ENCODE measurements around the gene SYNGR1. TPM values are rescaled to one million over a fixed set of nuclear protein-coding genes. Genes with fewer than 3 reads are reported as not detected.

Gene SYNGR1
- total and polyA plus RNA-seq, 2 of the 8 experiments (the other 6 are each of a cell fraction or from before 2014, with no cell fraction given), result 32.5 to 84.7 TPM

- H2BK20ac ChIP-seq (ENCODE audit: low read length), result no peak overlapping the region
- no peak overlapping the region for H4K5ac ChIP-seq (ENCODE audit: insufficient read length, low read depth, low read length)
- H3K56ac ChIP-seq (replicated peaks; ENCODE audit: insufficient read length, low read depth, low read length), result no peak overlapping the region
- peaks cover 0 to 6% of the 10 kb centered on the region in 2 experiments; a peak in 1 of 4 replicates for H3K79me2 ChIP-seq (ENCODE audit: control insufficient read depth in 1 of 2, insufficient read depth in 2 of 2, low read length in 2 of 2)
- no peak overlapping the region for H2AK5ac ChIP-seq (ENCODE audit: low read depth, low read length)
- no peak overlapping the region for H3K23ac ChIP-seq (ENCODE audit: insufficient read length)
- H3K9me3 ChIP-seq (ENCODE audit: insufficient read depth in 2 of 2, low read depth in 1 of 2, low read length in 1 of 2), result no peaks in the 10 kb centered on the region
- H3K27me3 ChIP-seq (replicated peaks in 1 of 4; ENCODE audit: control insufficient read depth in 3 of 4, extremely low read depth in 1 of 4, insufficient read depth in 3 of 4, low read length in 3 of 4), result no peaks in the 10 kb centered on the region
- H3K18ac ChIP-seq (ENCODE audit: extremely low read depth, low read length), result no peak overlapping the region
- peaks cover 0 to 2% of the 10 kb centered on the region in 2 experiments for H4K20me1 ChIP-seq (replicated peaks in 1 of 2; ENCODE audit: control insufficient read depth in 1 of 2, insufficient read depth in 2 of 2, low read length in 2 of 2)
- no peaks in the 10 kb centered on the region for H3K36me3 ChIP-seq (ENCODE audit: control insufficient read depth in 2 of 4, insufficient read depth in 4 of 4, low read length in 3 of 4)
- no peak overlapping the region for H3K4me2 ChIP-seq (ENCODE audit: insufficient read depth in 1 of 2, low read depth in 2 of 2, low read length in 2 of 2)
- no peak overlapping the region for H2BK15ac ChIP-seq (ENCODE audit: low read length)
- H4K91ac ChIP-seq (replicated peaks; ENCODE audit: insufficient read length, low read length), result no peak overlapping the region
- H2AFZ ChIP-seq (ENCODE audit: low read length), result no peak overlapping the region
- no peak for DNase-seq (ENCODE audit: low read depth in 1 of 2, low spot score in 2 of 2)
- H3K79me1 ChIP-seq (ENCODE audit: low read depth, low read length), result peaks cover 2% of the 10 kb centered on the region; the same call in 1 of the 2 replicates
- H3K4me3 ChIP-seq (ENCODE audit: extremely low read depth in 1 of 4, insufficient read depth in 2 of 4, low read depth in 3 of 4, low read length in 4 of 4), result no peak overlapping the region
- no peak overlapping the region for H4K8ac ChIP-seq (ENCODE audit: extremely low read depth, insufficient read depth, low read length)
- no peak for FAIRE-seq
- no peaks in the 10 kb centered on the region; a peak in 1 of 7 replicates for H3K4me1 ChIP-seq (replicated peaks in 1 of 4; ENCODE audit: control insufficient read depth in 3 of 4, insufficient read depth in 4 of 4, low read length in 3 of 4)
- H3K4ac ChIP-seq (replicated peaks; ENCODE audit: insufficient read length, low read depth, low read length), result no peak overlapping the region
- no peak overlapping the region for H3K14ac ChIP-seq (ENCODE audit: insufficient read length)
- H2BK5ac ChIP-seq (ENCODE audit: low read depth, low read length), result no peak overlapping the region
- no peak overlapping the region for H3K27ac ChIP-seq (ENCODE audit: low read depth, low read length)
- no peak overlapping the region for H2BK120ac ChIP-seq (replicated peaks; ENCODE audit: low read depth, low read length)
- POLR2A ChIA-PET (ENCODE audit: partially characterized antibody), result no interaction called here
- CTCF ChIA-PET (ENCODE audit: partially characterized antibody), result interaction anchor here (0.6 to 2.2 kb wide), 3 partner anchors 12 to 68 kb away, joined by 3 to 6 read pairs (median 3); no protein-coding TSS in a partner anchor
- H3K23me2 ChIP-seq (ENCODE audit: low read depth, low read length), result no peaks in the 10 kb centered on the region
- 90% methylated on average over 11 of the region's 11 CpGs; no CpG with 5 or more reads in 1 of the 2 experiments for whole genome bisulfite sequencing, 2 experiments (ENCODE audit: extremely low coverage in 1 of 2, insufficient coverage in 1 of 2, insufficient read length in 1 of 2, insufficient replicate concordance in 2 of 2, low coverage in 1 of 2, low lambda C conversion rate in 2 of 2, missing lambda C conversion rate in 1 of 2)
- H2BK12ac ChIP-seq (ENCODE audit: low read depth, low read length), result no peak overlapping the region
- H3K9ac ChIP-seq (replicated peaks in 1 of 4; ENCODE audit: extremely low read depth in 1 of 4, low read depth in 3 of 4, low read length in 3 of 4), result no peak overlapping the region
- TF ChIP-seq RBBP5 (IDR thresholded peaks at IDR 0.05; ENCODE audit: borderline replicate concordance, low read depth, low read length), result no peak
These were observed 59.8 kb downstream of the SYNGR1 start for GRCh38 chr22:39409516-39410029.
